Epithelial cell of esophagus (primary cell): ENCODE data around the gene U2AF1L4.

Source experiments
- DNase-seq: peaks from one replicate; pipeline ENCODE4 v3.0.0; 2010; ENCODE audit warnings: low read depth
- H3K4me3 ChIP-seq: 2 replicates; pipeline ENCODE4 v1.5.1; 2011; ENCODE audit warnings: mild to moderate bottlenecking, low read length, control low read depth
- TF ChIP-seq, protein P1 (sequence below): IDR thresholded peaks from 2 replicates; pipeline ENCODE4 v1.5.1; 2011; ENCODE audit warnings: low read depth, mild to moderate bottlenecking, low read length, control low read depth, inconsistent platforms; ENCODE audit not compliant: insufficient read depth; ENCODE audit errors: missing control alignments

U2AF1L4 gene

DNA sequence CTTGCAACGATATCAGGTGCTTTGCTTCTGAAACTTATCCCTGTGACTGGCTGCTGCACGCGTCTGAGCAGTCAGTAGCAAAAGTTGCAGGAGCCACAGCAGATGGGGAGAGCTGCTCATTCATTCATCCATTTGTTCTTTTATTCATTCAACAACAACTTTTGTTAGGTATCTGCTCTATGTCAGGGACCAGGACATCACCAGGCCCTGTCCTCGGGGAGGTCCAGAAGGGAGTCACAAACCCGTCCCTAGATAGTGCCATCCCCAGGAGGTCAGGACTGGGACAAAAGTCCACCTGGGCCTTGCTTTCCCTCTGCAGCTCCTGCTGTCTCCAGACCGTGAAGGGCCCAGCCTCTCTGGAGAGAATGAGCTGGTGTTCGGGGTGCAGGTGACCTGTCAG, 32.7 kb upstream of the U2AF1L4 start:
- DNase-seq, result no peak
- TF ChIP-seq, protein P1, sequence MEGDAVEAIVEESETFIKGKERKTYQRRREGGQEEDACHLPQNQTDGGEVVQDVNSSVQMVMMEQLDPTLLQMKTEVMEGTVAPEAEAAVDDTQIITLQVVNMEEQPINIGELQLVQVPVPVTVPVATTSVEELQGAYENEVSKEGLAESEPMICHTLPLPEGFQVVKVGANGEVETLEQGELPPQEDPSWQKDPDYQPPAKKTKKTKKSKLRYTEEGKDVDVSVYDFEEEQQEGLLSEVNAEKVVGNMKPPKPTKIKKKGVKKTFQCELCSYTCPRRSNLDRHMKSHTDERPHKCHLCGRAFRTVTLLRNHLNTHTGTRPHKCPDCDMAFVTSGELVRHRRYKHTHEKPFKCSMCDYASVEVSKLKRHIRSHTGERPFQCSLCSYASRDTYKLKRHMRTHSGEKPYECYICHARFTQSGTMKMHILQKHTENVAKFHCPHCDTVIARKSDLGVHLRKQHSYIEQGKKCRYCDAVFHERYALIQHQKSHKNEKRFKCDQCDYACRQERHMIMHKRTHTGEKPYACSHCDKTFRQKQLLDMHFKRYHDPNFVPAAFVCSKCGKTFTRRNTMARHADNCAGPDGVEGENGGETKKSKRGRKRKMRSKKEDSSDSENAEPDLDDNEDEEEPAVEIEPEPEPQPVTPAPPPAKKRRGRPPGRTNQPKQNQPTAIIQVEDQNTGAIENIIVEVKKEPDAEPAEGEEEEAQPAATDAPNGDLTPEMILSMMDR, result no peak
- no peak overlapping the region for H3K4me3 ChIP-seq

DNA sequence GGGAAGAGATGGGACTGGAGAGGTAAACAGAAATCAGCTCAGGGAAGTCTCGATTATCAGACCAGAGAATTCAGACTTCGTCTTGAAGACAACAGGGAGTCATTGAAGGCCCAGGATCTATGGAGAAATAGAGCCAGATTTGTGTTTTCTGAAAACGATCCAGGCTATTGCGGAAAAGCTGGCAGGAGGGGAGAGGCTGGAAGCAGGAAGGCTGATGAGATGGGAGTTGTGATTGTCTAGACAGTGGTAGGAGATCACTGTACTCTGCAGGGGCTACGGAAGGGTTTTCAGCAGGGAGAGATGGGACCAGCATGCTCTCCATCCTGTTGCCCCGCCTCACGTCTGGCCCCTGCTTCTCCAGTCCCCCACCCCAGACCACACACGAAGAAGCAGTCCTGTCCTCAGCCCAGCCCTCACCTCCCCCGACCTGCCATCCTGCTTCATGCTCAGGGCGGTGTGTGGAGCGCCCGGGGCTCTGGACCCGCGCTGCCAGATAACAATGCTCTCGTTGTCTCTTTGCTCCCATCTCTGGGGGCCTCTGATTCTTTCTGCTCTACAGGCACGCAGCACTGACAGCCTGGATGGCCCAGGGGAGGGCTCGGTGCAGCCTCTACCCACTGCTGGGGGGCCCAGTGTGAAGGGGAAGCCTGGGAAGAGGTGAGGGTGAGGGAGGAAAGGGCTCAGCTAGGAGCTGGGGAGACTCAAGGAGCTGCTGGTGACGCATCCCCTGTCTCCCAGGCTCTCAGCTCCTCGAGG, 32.0 kb upstream of the U2AF1L4 start:
- TF ChIP-seq, protein P1, result no peak
- no peak for DNase-seq

DNA sequence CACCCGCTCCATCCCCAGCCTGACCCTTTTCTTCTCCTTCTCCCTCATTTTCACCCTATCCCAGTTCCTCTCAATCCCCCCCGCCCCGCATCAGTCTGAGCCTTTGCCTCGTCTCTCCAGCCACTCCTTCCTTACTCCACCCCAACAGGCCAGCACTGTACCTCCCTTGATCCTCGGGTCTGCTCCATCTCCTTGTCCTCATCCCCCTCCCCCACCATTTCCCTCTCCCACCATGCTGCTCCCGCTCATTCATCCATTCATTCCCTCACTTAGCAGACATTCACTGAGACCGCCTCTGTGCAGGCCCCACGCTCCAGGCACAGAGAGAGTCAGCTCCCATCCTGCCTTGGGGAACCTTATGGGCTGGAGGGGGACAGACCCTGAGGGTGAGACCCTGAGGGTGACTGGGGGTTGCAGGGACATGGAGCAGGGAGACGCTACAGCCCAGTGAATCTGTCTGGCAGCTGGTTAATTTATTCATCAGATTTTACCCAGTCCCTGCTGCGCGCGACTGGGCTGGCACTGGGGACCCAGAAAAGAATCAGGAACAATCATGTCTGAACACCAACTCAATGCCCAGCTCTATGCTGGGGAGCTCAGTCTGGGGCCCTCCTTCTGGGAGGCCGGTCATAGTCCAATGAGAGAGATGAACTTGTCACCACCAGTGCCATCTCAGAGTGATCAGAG, 31.0 kb upstream of the U2AF1L4 start:
- peak overlapping the region; percentile 40 for H3K4me3 ChIP-seq
- TF ChIP-seq, protein P1, result no peak
- DNase-seq, result no peak

More for the DNA sequence above, 32.0 kb upstream of the U2AF1L4 start:
- H3K4me3 ChIP-seq, result no peak overlapping the region

DNA sequence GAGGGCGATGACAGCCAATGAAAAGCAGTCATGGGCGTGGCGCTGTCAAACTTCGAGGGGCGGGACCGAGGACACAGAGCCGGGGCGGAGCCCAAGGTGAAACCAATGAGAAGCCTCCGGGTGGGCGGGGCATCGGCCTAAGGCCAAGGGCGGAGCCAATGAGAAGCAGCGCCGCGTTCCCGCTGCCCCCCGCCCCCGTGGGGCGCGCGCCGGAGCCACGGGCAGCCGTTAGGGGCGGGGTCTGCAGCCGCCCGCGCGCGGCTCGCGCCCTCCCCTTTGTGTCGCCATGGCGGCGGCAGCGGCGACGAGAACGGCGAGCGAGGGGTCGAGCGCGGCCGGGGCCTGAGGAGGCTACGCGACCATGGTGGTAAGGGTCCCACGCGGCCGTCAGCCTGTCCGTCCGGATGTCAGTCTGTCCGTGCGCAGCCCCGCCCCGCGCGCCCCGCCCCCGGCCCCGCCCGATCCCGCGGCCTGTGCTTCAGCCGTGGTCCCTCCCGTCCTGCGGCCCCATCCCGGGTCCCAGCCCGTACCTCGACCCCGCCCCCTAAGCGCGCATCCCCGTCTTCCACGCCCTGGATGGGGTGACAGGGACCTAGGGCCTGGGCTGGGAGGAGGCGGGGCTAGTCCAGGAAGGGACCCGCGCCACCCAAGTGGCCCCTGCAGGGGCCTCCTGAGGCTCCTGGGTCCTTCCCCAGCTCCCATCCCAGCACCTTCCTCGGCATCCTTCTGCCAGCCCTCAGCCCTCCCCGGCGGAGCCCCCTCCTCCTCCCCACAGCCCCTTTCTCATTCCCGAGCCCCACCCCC, 30.3 kb upstream of the U2AF1L4 start, which contains the start of gene ARHGAP33:
ARHGAP33 (plus strand) TSS at position 267 of the 804 bp plus-strand sequence; CDS start at position 362, 95 bp downstream.
- peak; percentile 96 for DNase-seq
- TF ChIP-seq, protein P1, result no peak
- H3K4me3 ChIP-seq, result peak within 1 kb of the TSS; percentile 40

DNA sequence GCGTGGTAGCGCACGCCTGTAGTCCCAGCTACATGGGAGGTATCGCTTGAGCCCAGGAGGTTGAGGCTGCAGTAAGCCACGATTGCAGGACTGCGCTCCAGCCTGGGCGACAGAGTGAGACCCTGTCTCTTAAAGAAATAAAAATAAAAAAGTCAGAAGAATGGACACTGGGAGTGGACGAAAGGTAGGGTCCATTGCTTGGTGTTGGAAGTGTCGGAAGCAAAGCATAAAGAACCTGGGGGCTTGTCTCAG, 29.8 kb upstream of the U2AF1L4 start:
- TF ChIP-seq, protein P1, result no peak
- H3K4me3 ChIP-seq, result peak overlapping the region; percentile 40
- no peak for DNase-seq

DNA sequence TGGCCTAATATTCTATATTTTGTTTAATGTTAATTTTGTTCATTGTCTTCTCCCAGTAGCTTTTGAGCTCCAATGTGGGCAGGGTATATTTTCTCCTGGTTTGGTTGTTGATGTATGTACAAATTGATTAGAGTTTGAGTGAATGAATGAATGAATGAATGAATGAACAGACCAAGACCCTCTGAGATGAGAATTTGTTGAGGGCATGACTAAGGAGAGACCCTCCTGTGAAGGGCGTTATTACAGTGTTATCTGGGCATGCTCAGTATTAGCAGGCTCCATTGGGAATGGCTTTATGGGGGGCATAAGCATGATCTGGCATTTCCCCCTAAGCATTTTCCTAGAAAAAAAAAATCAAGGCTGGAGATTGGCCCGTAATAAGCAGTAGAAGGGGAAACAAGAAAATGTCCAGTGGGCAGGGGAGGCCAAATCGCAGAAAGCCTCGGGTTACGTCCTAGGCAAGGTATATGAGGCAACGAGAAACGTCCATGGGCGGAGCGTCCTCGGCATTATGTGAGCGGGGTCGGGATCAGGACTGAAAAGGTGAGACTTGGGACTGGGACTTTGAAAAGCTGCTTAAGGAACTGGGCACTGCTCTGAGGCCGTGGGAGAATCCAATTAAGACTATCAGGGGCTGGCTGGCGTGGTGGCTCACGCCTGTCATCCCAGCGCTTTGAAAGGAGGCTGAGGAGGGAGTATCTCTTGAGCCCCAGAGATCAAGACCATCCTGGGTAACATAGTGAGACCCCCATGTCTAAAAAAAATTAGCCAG, 29.2 kb upstream of the U2AF1L4 start:
- no peak for DNase-seq
- TF ChIP-seq, protein P1, result no peak
- no peak overlapping the region for H3K4me3 ChIP-seq
